GM12872 (cell line): ENCODE data around the gene IGSF5.

Experiments
- TF ChIP-seq, protein P1 (sequence below): IDR thresholded peaks from 3 replicates; pipeline ENCODE4 v1.5.1; 2011; ENCODE audit warnings: low read depth, mild to moderate bottlenecking, low read length, moderate library complexity; ENCODE audit not compliant: insufficient read depth

The IGSF5 gene

GRCh38 chr21:39712273-39712672 is 32.7 kb upstream of the IGSF5 start:
- TF ChIP-seq, protein P1, sequence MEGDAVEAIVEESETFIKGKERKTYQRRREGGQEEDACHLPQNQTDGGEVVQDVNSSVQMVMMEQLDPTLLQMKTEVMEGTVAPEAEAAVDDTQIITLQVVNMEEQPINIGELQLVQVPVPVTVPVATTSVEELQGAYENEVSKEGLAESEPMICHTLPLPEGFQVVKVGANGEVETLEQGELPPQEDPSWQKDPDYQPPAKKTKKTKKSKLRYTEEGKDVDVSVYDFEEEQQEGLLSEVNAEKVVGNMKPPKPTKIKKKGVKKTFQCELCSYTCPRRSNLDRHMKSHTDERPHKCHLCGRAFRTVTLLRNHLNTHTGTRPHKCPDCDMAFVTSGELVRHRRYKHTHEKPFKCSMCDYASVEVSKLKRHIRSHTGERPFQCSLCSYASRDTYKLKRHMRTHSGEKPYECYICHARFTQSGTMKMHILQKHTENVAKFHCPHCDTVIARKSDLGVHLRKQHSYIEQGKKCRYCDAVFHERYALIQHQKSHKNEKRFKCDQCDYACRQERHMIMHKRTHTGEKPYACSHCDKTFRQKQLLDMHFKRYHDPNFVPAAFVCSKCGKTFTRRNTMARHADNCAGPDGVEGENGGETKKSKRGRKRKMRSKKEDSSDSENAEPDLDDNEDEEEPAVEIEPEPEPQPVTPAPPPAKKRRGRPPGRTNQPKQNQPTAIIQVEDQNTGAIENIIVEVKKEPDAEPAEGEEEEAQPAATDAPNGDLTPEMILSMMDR, result no peak

GRCh38 chr21:39712976-39713375 is 32.0 kb upstream of the IGSF5 start:
- TF ChIP-seq, protein P1, result no peak

DNA sequence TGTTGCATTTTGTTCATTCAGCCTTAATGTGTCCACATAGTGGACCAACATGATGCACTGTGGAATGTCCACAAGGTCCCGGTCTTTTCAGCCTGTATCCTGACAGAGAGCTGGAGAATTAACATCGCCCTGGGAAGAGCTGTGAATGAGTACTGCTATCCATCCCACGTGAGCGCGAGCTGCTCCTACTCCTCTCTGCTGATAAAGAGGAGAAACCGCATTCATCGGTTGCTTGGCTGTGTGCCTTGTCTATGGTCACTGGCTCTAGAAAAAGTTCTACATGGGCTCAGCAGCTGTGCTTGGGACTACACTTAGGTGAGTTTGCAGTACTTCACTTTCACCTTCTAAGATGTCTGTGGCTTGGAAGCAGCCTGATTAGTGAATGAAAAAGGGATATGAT is 31.1 kb upstream of the IGSF5 start:
- TF ChIP-seq, protein P1, result no peak

- TF ChIP-seq, protein P1, result no peak
These were observed 30.7 kb upstream of the IGSF5 start for GRCh38 chr21:39714331-39714730.

- TF ChIP-seq, protein P1, result peak; percentile 50
These were observed 29.1 kb upstream of the IGSF5 start for GRCh38 chr21:39715804-39716397.

DNA sequence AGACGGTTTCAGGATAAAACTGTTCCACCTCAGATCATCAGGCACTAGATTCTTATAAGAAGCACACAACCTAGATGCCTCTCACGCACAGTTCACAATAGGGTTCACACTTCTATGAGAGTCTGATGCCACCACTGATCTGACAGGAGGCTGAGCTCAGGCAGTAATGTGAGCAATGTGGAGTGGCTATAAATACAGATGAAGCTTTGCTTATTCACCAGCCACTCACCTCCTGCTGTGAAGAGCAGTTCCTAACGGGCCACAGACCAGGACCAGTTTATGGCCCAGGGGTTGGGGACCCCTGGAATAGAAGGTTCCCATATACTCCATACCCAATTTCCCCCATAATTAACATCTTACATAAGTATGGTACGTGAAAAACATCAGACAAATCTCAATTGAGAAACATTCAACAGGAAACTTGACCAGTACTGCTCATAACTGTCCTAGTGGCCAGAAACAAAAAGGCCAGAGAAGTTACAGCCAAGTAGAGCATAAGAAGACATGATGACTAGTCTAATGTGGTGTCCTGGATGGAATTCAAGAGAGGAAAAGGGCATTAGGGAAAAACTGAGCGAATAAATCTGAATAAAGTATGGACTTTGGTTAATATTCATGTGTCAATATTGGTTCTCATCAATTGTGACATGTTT is 24.7 kb upstream of the IGSF5 start:
- TF ChIP-seq, protein P1, result no peak

DNA sequence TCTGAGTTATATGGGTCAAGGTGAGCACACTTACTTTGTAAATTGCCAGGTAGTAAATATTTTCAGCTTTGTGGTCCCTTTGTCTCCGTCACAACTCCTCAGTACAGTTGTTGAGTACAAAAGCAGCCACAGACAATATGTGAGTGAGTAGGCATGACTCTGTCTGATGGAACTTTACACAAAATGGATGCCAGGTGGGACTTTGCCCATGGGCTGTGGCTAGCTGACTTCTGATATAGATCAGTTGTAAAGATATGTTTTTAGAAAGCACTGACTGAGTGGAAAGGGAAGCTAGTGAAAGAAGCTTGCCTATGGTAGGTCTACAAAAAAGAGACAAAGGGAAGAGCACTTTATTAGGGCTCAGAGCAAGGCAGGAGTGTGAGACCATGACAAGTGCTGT is 23.1 kb upstream of the IGSF5 start:
- TF ChIP-seq, protein P1, result no peak

- TF ChIP-seq, protein P1, result no peak
These were observed 20.0 kb upstream of the IGSF5 start for GRCh38 chr21:39724944-39725343.
